ENCODE data around the gene UTS2R.

DNA sequence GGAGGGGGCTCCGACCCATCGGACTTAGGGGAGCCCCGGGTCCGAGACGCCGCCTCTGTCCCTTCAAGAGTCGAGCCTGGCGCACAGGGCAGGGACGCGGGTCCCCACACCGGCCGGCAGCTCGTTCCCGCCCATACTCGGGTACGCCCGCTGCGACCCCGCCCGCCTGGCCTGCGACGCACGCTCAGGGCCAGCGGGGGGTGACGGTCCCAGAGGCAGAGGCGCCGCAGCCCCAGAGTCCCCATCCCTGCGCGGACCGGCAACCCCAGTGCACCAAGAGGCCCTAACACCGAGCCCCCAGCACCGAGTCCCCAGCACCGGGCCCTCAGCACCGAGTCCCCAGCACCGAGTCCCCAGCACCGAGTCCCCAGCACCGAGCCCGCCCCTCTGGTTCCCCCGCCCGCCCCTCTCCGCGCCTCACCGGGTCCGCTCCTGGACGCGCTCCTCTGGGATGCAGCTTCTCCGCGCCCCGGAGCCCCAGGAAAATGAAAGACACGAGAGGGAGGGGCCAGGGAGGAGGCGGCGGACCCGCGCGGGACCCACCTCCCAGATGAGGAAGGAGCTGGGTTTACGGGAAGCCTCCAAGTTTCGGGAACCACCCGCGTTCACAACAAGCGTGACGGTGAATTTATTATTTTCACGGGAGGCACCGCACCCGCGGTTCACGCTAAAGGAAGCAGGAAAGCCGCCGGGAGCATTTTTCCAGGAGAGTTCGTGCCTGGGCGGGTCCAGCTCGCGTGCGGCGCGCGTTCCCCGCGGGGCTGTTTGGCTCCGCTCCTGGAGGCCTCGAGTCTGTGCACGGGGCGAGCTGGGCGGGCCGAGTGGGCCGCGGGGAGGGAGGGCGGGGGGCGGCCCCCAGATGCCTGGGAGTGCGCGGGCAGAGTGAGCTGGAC lies 38.0 kb upstream of the UTS2R start, which contains the start of gene SECTM1:
- TF ChIP-seq POLR2A (IDR thresholded peaks at IDR 0.05; ENCODE audit: low read depth, low read length), result no peak
- no peak for TF ChIP-seq SPI1 (IDR thresholded peaks at IDR 0.05; ENCODE audit: low read depth, low read length)
- TF ChIP-seq POU2F2 (IDR thresholded peaks at IDR 0.05; ENCODE audit: low read depth, low read length), result no peak

Measured in GM12891 (cell line).